SK-N-SH (cell line): Measurements from ENCODE around the gene FANCG. TPM values are rescaled to one million over a fixed set of nuclear protein-coding genes. Genes with fewer than 3 reads are reported as not detected.

Experiments used
- CTCF ChIA-PET: fragments of 300-600, 350-600 bp; formaldehyde crosslinking; extraction: SDS; loops from one replicate; lab custom pipeline; 2021; lab: Yijun Ruan, JAX
- POLR2A ChIA-PET: fragments of 350-600 bp; sonication (Branson Sonifier 250); formaldehyde crosslinking; extraction: SDS; loops from one replicate; lab custom pipeline; 2020; ENCODE audit warnings: antibody characterized with exemption, inconsistent platforms; lab: Yijun Ruan, JAX
- DNase-seq: peaks from one replicate; pipeline ENCODE4 v3.0.0; 2012
- H2AFZ ChIP-seq: fragments of 200-600 bp; sonication (generic); 2 replicates; pipeline ENCODE4 v1.8.1; 2016; ENCODE audit warnings: antibody characterized with exemption, mild to moderate bottlenecking, low read depth
- H3F3A ChIP-seq: fragments of 200-600 bp; sonication (generic); replicated peaks from 2 replicates; pipeline ENCODE3; 2016; ENCODE audit warnings: antibody characterized with exemption, mild to moderate bottlenecking; ENCODE audit not compliant: insufficient read depth
- H3K27ac ChIP-seq, 2 experiments: fragments of 200-500 bp in 1 of 2; fragments of 200-600 bp in 1 of 2; sonication (Bioruptor generic) in 1 of 2; sonication (generic), shearing (Covaris generic) in 1 of 2; 2 replicates each; pipeline versions ENCODE4 v1.5.1 to v1.6.1; 2014 to 2016; ENCODE audit warnings: low read depth in 2 of 2, inconsistent platforms in 1 of 2, low read length in 1 of 2, mild to moderate bottlenecking in 1 of 2, mixed read lengths in 1 of 2
- H3K27me3 ChIP-seq: fragments of 200-600 bp; sonication (generic), shearing (Covaris generic); 2 replicates; pipeline ENCODE4 v1.6.1; 2016; ENCODE audit warnings: mixed run types; ENCODE audit not compliant: insufficient read depth
- H3K36me3 ChIP-seq, 2 experiments: fragments of 200-500 bp in 1 of 2; fragments of 200-600 bp in 1 of 2; sonication (Bioruptor generic) in 1 of 2; sonication (generic) in 1 of 2; replicated peaks in 1 of 2; 2 replicates each; pipeline versions ENCODE3 to v1.5.1; 2014 to 2016; ENCODE audit warnings: low read length in 1 of 2, mild to moderate bottlenecking in 1 of 2; ENCODE audit not compliant: insufficient read depth in 2 of 2, control insufficient read depth in 1 of 2
- H3K4me1 ChIP-seq, 2 experiments: fragments of 200-500 bp in 1 of 2; fragments of 200-600 bp in 1 of 2; sonication (Bioruptor generic) in 1 of 2; sonication (generic), shearing (Covaris generic) in 1 of 2; 2 replicates each; pipeline versions ENCODE4 v1.5.1 to v1.6.1; 2014 to 2016; ENCODE audit warnings: low read depth in 1 of 2, low read length in 1 of 2, mixed run types in 1 of 2; ENCODE audit not compliant: insufficient read depth in 2 of 2, control insufficient read depth in 1 of 2
- H3K4me2 ChIP-seq: fragments of 200-600 bp; sonication (generic), shearing (Covaris generic); 2 replicates; pipeline ENCODE4 v1.6.1; 2017; ENCODE audit warnings: mixed run types
- H3K4me3 ChIP-seq, 2 experiments: fragments of 200-500 bp in 1 of 2; fragments of 200-600 bp in 1 of 2; sonication (Bioruptor generic) in 1 of 2; sonication (generic), shearing (Covaris generic) in 1 of 2; 2 replicates each; pipeline versions ENCODE4 v1.5.1 to v1.8.1; 2014 to 2016; ENCODE audit warnings: low read depth in 2 of 2, inconsistent platforms in 1 of 2, low read length in 1 of 2, mild to moderate bottlenecking in 1 of 2, mixed read lengths in 1 of 2, moderate library complexity in 1 of 2
- H3K79me2 ChIP-seq: fragments of 200-600 bp; sonication (generic); 2 replicates; pipeline ENCODE4 v1.8.1; 2017; ENCODE audit warnings: mild to moderate bottlenecking; ENCODE audit not compliant: insufficient read depth
- H3K9ac ChIP-seq: fragments of 200-600 bp; sonication (generic); 2 replicates; pipeline ENCODE4 v1.6.1; 2017; ENCODE audit warnings: mixed run types
- H3K9me2 ChIP-seq: fragments of 200-600 bp; sonication (generic); 2 replicates; pipeline ENCODE4 v1.6.1; 2017; ENCODE audit warnings: mixed run types
- H3K9me3 ChIP-seq: fragments of 200-600 bp; sonication (generic); 2 replicates; pipeline ENCODE4 v1.6.1; 2017; ENCODE audit warnings: mixed run types, mild to moderate bottlenecking, moderate library complexity
- H4K20me1 ChIP-seq: fragments of 200-600 bp; sonication (generic); 2 replicates; pipeline ENCODE4 v1.6.1; 2017; ENCODE audit warnings: mild to moderate bottlenecking, mixed run types; ENCODE audit not compliant: insufficient read depth
- FOSL2 ChIP-seq: IDR thresholded peaks from 2 replicates; pipeline ENCODE4 v1.4.0; 2012; ENCODE audit warnings: low read depth, mild to moderate bottlenecking, moderate library complexity, borderline replicate concordance
- FOXM1 ChIP-seq: IDR thresholded peaks from 2 replicates; pipeline ENCODE4 v1.4.0; 2012; ENCODE audit warnings: low read depth, mild to moderate bottlenecking
- JUND ChIP-seq: IDR thresholded peaks from 2 replicates; pipeline ENCODE4 v1.4.0; 2012
- MAX ChIP-seq: IDR thresholded peaks from 2 replicates; pipeline ENCODE4 v1.4.0; 2012; ENCODE audit warnings: low read depth
- NFIC ChIP-seq: IDR thresholded peaks from 2 replicates; pipeline ENCODE4 v1.4.0; 2012; ENCODE audit warnings: borderline replicate concordance
- PBX3 ChIP-seq: IDR thresholded peaks from 2 replicates; pipeline ENCODE4; 2012
- REST ChIP-seq: IDR thresholded peaks from 2 replicates; pipeline ENCODE4 v1.6.1; 2012; ENCODE audit warnings: mild to moderate bottlenecking, low read depth, low read length, moderate library complexity
- TCF12 ChIP-seq: IDR thresholded peaks from 2 replicates; pipeline ENCODE4 v1.4.0; 2012
- TEAD4 ChIP-seq: IDR thresholded peaks from 2 replicates; pipeline ENCODE4 v1.4.0; 2012; ENCODE audit warnings: mild to moderate bottlenecking, borderline replicate concordance; ENCODE audit not compliant: insufficient read depth
- USF1 ChIP-seq: IDR thresholded peaks from 2 replicates; pipeline ENCODE4 v1.4.0; 2012; ENCODE audit warnings: low read depth, borderline replicate concordance
- USF2 ChIP-seq: fragments of 150-350 bp; IDR thresholded peaks from 2 replicates; pipeline ENCODE4 v1.6.1; 2017; ENCODE audit warnings: antibody characterized with exemption, low read length, low read depth, borderline replicate concordance
- WGBS: methylation state at CpG from one replicate; pipeline ENCODE4 v1.1.6; 2017; ENCODE audit warnings: low lambda C conversion rate; 5-methylcytosine and 5-hydroxymethylcytosine counted together
- polyA plus RNA-seq, 3 experiments: library from polyadenylated mRNA; depleted of rRNA; stranded (reverse); fragments of >200 nt; gene quantifications; 2 replicates each; pipeline ENCODE4 v1.2.3, GENCODE V29; 2012

The FANCG gene
- polyA plus RNA-seq, 1 of the 3 experiments (the other 2 are of a cell fraction), result 25.6 TPM

- TF ChIP-seq FOXM1 (no peak), TEAD4 (no peak), PBX3 (peak; percentile 49), REST (no peak), USF1 (peak; percentile 30; the same call in 1 of the 2 replicates)
Observed at GRCh38 chr9:35111001-35111933, 31.5 kb upstream of the FANCG start (continued).

- CTCF ChIA-PET, result interaction anchor here (0.9 to 3.2 kb wide), 6 partner anchors 14 to 366 kb away, joined by 3 to 15 read pairs (median 4); partner anchors contain the start of gene PIGO
- no peaks in the 10 kb centered on the region for H3K27me3 ChIP-seq
- POLR2A ChIA-PET, result interaction anchor here (1.5 to 1.6 kb wide), 2 partner anchors 38 to 51 kb away, joined by 3 to 14 read pairs; partner anchors contain the start of genes UNC13B and VCP
- peak overlapping the region; percentile 92 to 95 for H3K4me3 ChIP-seq
- H3K9me3 ChIP-seq, result no peaks in the 10 kb centered on the region
- 35% methylated on average over 2 of the region's 3 CpGs for WGBS
- peaks cover 38% of the 10 kb centered on the region for H3F3A ChIP-seq
- peaks cover 19% of the 10 kb centered on the region; the same call in 1 of the 2 replicates for H4K20me1 ChIP-seq
- H3K36me3 ChIP-seq, result peaks cover 25 to 36% of the 10 kb centered on the region in 2 experiments
- H3K79me2 ChIP-seq, result peaks cover 65% of the 10 kb centered on the region
- no peak overlapping the region for H2AFZ ChIP-seq
- peak overlapping the region; percentile 90 for H3K9ac ChIP-seq
- H3K4me2 ChIP-seq, result peak overlapping the region; percentile 99
- no peak for DNase-seq
- peak overlapping the region in 1 of 2 experiments; percentile 87; a peak in 2 of 4 replicates for H3K27ac ChIP-seq
- no peaks in the 10 kb centered on the region for H3K9me2 ChIP-seq
- H3K4me1 ChIP-seq, result peaks cover 35 to 42% of the 10 kb centered on the region in 2 experiments
- TF ChIP-seq MAX (0 out of 2 replicates have a peak, but pooled peaks have one; percentile 42), FOSL2 (peak; percentile 72), USF1 (no peak), TCF12 (peak; percentile 61), FOXM1 (no peak), NFIC (no peak), PBX3 (peak; percentile 50), USF2 (no peak), JUND (peak; percentile 72; the same call in 1 of the 2 replicates)
Observed at GRCh38 chr9:35110327-35110761, 30.6 kb upstream of the FANCG start.
